ENCODE results near the gene EVA1B. TPM values are rescaled to one million over a fixed set of nuclear protein-coding genes. Genes with fewer than 3 reads are reported as not detected.

EVA1B gene
- total RNA-seq, 1 experiment from 2014 or later, result 25.1 TPM

GRCh38 chr1:36274201-36274600 lies 49.2 kb downstream of the EVA1B start:
- no TSS peak for BruUV-seq (replicated peaks)
- no peaks in the 10 kb centered on the region for H4K20me1 ChIP-seq (ENCODE audit: insufficient read depth)
- POLR2A ChIA-PET, result no interaction called here
- DNase-seq (ENCODE audit: low read depth, low spot score), result no peak
- H3K79me2 ChIP-seq (ENCODE audit: insufficient read depth, low read length), result peaks cover 83% of the 10 kb centered on the region
- RAD21 ChIA-PET (ENCODE audit: low non-redundant PET in 1 of 2, low total read pairs in 2 of 2, uncharacterized antibody in 2 of 2, unreplicated experiment in 2 of 2), result no interaction called here
- no peaks in the 10 kb centered on the region for H3K9me2 ChIP-seq (ENCODE audit: insufficient read depth)
- H3K9me3 ChIP-seq (ENCODE audit: control insufficient read depth in 1 of 2, insufficient read depth in 1 of 2, low read depth in 1 of 2, low read length in 2 of 2), result no peaks in the 10 kb centered on the region
- no peak overlapping the region for H3K4me2 ChIP-seq (ENCODE audit: low read length)
- CTCF ChIA-PET, result interaction anchor here (0.6 to 1.3 kb wide), 3 partner anchors 9 to 141 kb away, joined by 3 read pairs; no protein-coding TSS in a partner anchor
- no peak overlapping the region for H3K9ac ChIP-seq (ENCODE audit: low read length)
- no peak for ATAC-seq
- H3K36me3 ChIP-seq (ENCODE audit: control insufficient read depth in 1 of 2, insufficient read depth in 2 of 2, low read length in 2 of 2), result peaks cover 17 to 18% of the 10 kb centered on the region in 2 experiments; a peak in 3 of 4 replicates
- TF ChIP-seq FOSL1 (IDR thresholded peaks at IDR 0.05; ENCODE audit: low read depth) (no peak), POLR2A (IDR thresholded peaks at IDR 0.05; ENCODE audit: borderline replicate concordance, extremely low read depth, insufficient read depth, insufficient read length) (no peak), RAD21 (IDR thresholded peaks at IDR 0.05; ENCODE audit: low read depth) (no peak), CEBPB (IDR thresholded peaks at IDR 0.05; ENCODE audit: low read depth) (no peak), ELF1 (IDR thresholded peaks at IDR 0.05; ENCODE audit: borderline replicate concordance, low read depth) (no peak), EGR1 (IDR thresholded peaks at IDR 0.05; ENCODE audit: low read depth) (no peak), ZFX (IDR thresholded peaks at IDR 0.05) (no peak), ZNF274 (IDR thresholded peaks at IDR 0.05; ENCODE audit: low read depth, low read length) (no peak), SP1 (IDR thresholded peaks at IDR 0.05; ENCODE audit: low read depth) (no peak), CBX3 (IDR thresholded peaks at IDR 0.05; ENCODE audit: low read depth) (no peak)
- TF ChIP-seq, protein P1, sequence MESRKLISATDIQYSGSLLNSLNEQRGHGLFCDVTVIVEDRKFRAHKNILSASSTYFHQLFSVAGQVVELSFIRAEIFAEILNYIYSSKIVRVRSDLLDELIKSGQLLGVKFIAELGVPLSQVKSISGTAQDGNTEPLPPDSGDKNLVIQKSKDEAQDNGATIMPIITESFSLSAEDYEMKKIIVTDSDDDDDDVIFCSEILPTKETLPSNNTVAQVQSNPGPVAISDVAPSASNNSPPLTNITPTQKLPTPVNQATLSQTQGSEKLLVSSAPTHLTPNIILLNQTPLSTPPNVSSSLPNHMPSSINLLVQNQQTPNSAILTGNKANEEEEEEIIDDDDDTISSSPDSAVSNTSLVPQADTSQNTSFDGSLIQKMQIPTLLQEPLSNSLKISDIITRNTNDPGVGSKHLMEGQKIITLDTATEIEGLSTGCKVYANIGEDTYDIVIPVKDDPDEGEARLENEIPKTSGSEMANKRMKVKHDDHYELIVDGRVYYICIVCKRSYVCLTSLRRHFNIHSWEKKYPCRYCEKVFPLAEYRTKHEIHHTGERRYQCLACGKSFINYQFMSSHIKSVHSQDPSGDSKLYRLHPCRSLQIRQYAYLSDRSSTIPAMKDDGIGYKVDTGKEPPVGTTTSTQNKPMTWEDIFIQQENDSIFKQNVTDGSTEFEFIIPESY (IDR thresholded peaks at IDR 0.05; ENCODE audit: extremely low read depth, insufficient replicate concordance, low read length), result no peak
- no peak overlapping the region for H3K27ac ChIP-seq (ENCODE audit: low read depth, low read length)
- no peaks in the 10 kb centered on the region for H3K27me3 ChIP-seq (ENCODE audit: insufficient read depth, low read length)
- intact Hi-C loops (cut with micrococcal nuclease), result no loop called here
- H3K4me3 ChIP-seq (replicated peaks in 1 of 2; ENCODE audit: low read depth in 1 of 2, low read length in 2 of 2), result no peak overlapping the region
- no peak overlapping the region for H2AFZ ChIP-seq (ENCODE audit: low read depth, low read length, poor library complexity, severe bottlenecking)
- H3K4me1 ChIP-seq (ENCODE audit: control insufficient read depth in 1 of 2, insufficient read depth in 2 of 2, low read length in 2 of 2), result no peaks in the 10 kb centered on the region
